IMR-90 (cell line): Measurements from ENCODE around the gene RNF213. TPM values are rescaled to one million over a fixed set of nuclear protein-coding genes. Genes with fewer than 3 reads are reported as not detected.

ENCODE experiments used
- ATAC-seq: fragments of 200-7000 bp; cut with Tn5 transposase; 2 replicates; pipeline ENCODE4 v1.9.1; 2020; ENCODE audit warnings: low read depth, mild to moderate bottlenecking, moderate library complexity
- BruUV-seq: library from RNA; stranded (reverse); fragments of 400-500 nt; replicated peaks from 2 replicates; lab custom pipeline; 2021; lab: Mats Ljungman, UMichigan
- CTCF ChIA-PET: fragments of 300-600 bp; formaldehyde crosslinking; extraction: SDS; loops from one replicate; lab custom pipeline; 2021; ENCODE audit warnings: antibody characterized with exemption; lab: Yijun Ruan, JAX
- POLR2A ChIA-PET: fragments of 300-600 bp; sonication (Branson Sonifier 250); formaldehyde crosslinking; loops from one replicate; lab custom pipeline; 2022; ENCODE audit warnings: antibody characterized with exemption; ENCODE audit not compliant: unreplicated experiment; lab: Charles Lee
- DNase-seq: peaks from one replicate; pipeline ENCODE4 v3.0.0; 2013
- H2AFZ ChIP-seq: replicated peaks from 2 replicates; pipeline ENCODE3; 2013; ENCODE audit warnings: low read length, mild to moderate bottlenecking; ENCODE audit not compliant: poor library complexity
- H2AK5ac ChIP-seq: 2 replicates; pipeline ENCODE4 v1.6.1; 2013; ENCODE audit warnings: low read depth, low read length, inconsistent platforms
- H2AK9ac ChIP-seq: replicated peaks from 2 replicates; pipeline ENCODE3; 2013; ENCODE audit warnings: mild to moderate bottlenecking, low read depth, low read length, moderate library complexity; ENCODE audit not compliant: poor library complexity
- H2BK120ac ChIP-seq: 2 replicates; pipeline ENCODE4 v1.6.1; 2013; ENCODE audit warnings: low read depth, low read length, inconsistent platforms
- H2BK15ac ChIP-seq: 3 replicates; pipeline ENCODE4 v1.6.1; 2013; ENCODE audit warnings: low read depth, low read length, inconsistent platforms
- H2BK20ac ChIP-seq: 2 replicates; pipeline ENCODE4 v1.6.1; 2013; ENCODE audit warnings: low read depth, mild to moderate bottlenecking, inconsistent platforms, low read length, moderate library complexity
- H2BK5ac ChIP-seq: 2 replicates; pipeline ENCODE4 v1.6.1; 2013; ENCODE audit warnings: mild to moderate bottlenecking, low read depth, low read length, inconsistent platforms; ENCODE audit not compliant: poor library complexity, severe bottlenecking
- H3K14ac ChIP-seq: replicated peaks from 2 replicates; pipeline ENCODE4 v1.6.1; 2013; ENCODE audit warnings: low read depth, low read length, inconsistent platforms
- H3K18ac ChIP-seq: 2 replicates; pipeline ENCODE4 v1.6.1; 2013; ENCODE audit warnings: low read depth, low read length, control low read depth
- H3K23ac ChIP-seq: 2 replicates; pipeline ENCODE4 v1.6.1; 2013; ENCODE audit warnings: low read depth, low read length, inconsistent platforms
- H3K27ac ChIP-seq: 2 replicates; pipeline ENCODE4 v1.5.1; 2013; ENCODE audit warnings: mild to moderate bottlenecking, control low read depth, low read length; ENCODE audit not compliant: insufficient read depth
- H3K27me3 ChIP-seq: 2 replicates; pipeline ENCODE4 v1.6.1; 2013; ENCODE audit warnings: low read length; ENCODE audit not compliant: control insufficient read depth, insufficient read depth
- H3K36me3 ChIP-seq: 2 replicates; pipeline ENCODE4 v1.6.1; 2013; ENCODE audit warnings: low read length, mixed read lengths; ENCODE audit not compliant: control insufficient read depth, insufficient read depth
- H3K4ac ChIP-seq: 2 replicates; pipeline ENCODE4 v1.6.1; 2013; ENCODE audit warnings: low read depth, low read length, inconsistent platforms
- H3K4me1 ChIP-seq: 2 replicates; pipeline ENCODE4 v1.6.1; 2013; ENCODE audit warnings: low read length, mixed read lengths; ENCODE audit not compliant: control insufficient read depth, insufficient read depth
- H3K4me2 ChIP-seq: 2 replicates; pipeline ENCODE4 v1.6.1; 2013; ENCODE audit warnings: low read depth, mild to moderate bottlenecking, control low read depth, low read length, moderate library complexity
- H3K4me3 ChIP-seq: 2 replicates; pipeline ENCODE4 v1.5.1; 2013; ENCODE audit warnings: low read depth, mild to moderate bottlenecking, control low read depth, low read length, moderate library complexity; ENCODE audit not compliant: insufficient read depth
- H3K56ac ChIP-seq: 2 replicates; pipeline ENCODE4 v1.6.1; 2013; ENCODE audit warnings: low read length, inconsistent platforms; ENCODE audit not compliant: insufficient read depth; ENCODE audit errors: extremely low read depth
- H3K79me1 ChIP-seq, 2 experiments: 2 replicates each; pipeline ENCODE4 v1.6.1; 2013; ENCODE audit warnings: low read length in 2 of 2, inconsistent platforms in 1 of 2, low read depth in 1 of 2
- H3K9ac ChIP-seq: 2 replicates; pipeline ENCODE4 v1.6.1; 2013; ENCODE audit warnings: low read depth, low read length, control low read depth
- H3K9me1 ChIP-seq: 2 replicates; pipeline ENCODE4 v1.6.1; 2013; ENCODE audit warnings: low read length, inconsistent platforms; ENCODE audit not compliant: insufficient read depth
- H3K9me3 ChIP-seq: 2 replicates; pipeline ENCODE4 v1.6.1; 2013; ENCODE audit warnings: low read length; ENCODE audit not compliant: control insufficient read depth, insufficient read depth
- H4K20me1 ChIP-seq: 2 replicates; pipeline ENCODE4 v1.6.1; 2013; ENCODE audit warnings: low read length, inconsistent platforms; ENCODE audit not compliant: insufficient read depth
- H4K5ac ChIP-seq: 2 replicates; pipeline ENCODE4 v1.6.1; 2013; ENCODE audit warnings: mild to moderate bottlenecking, low read depth, low read length, control low read depth
- H4K8ac ChIP-seq, 2 experiments: 2 replicates each; pipeline ENCODE4 v1.6.1; 2013; ENCODE audit warnings: low read depth in 2 of 2, low read length in 2 of 2, control low read depth in 1 of 2, inconsistent platforms in 1 of 2
- H4K91ac ChIP-seq: 2 replicates; pipeline ENCODE4 v1.6.1; 2013; ENCODE audit warnings: low read depth, low read length, inconsistent platforms; ENCODE audit not compliant: insufficient read depth
- BHLHE40 ChIP-seq: fragments of 150-350 bp; IDR thresholded peaks from 2 replicates; pipeline ENCODE4 v1.6.1; 2016; ENCODE audit warnings: mild to moderate bottlenecking, low read depth, low read length
- CEBPB ChIP-seq: IDR thresholded peaks from 2 replicates; pipeline ENCODE4 v1.6.1; 2012; ENCODE audit warnings: low read depth, low read length, improper control_type of control experiment
- CTCF ChIP-seq: conservative IDR thresholded peaks from 2 replicates; pipeline ENCODE4 v1.5.1; 2012; ENCODE audit warnings: mild to moderate bottlenecking, low read depth, low read length, improper control_type of control experiment
- ELK1 ChIP-seq: fragments of 150-350 bp; IDR thresholded peaks from 2 replicates; pipeline ENCODE4 v1.6.1; 2016; ENCODE audit warnings: low read depth, mild to moderate bottlenecking, low read length, moderate library complexity, borderline replicate concordance
- FOS ChIP-seq: fragments of 150-350 bp; IDR thresholded peaks from 2 replicates; pipeline ENCODE4 v1.6.1; 2016; ENCODE audit warnings: low read depth, low read length
- MAFK ChIP-seq: IDR thresholded peaks from 2 replicates; pipeline ENCODE4 v1.6.1; 2012; ENCODE audit warnings: low read depth, low read length, improper control_type of control experiment
- MAZ ChIP-seq: IDR thresholded peaks from 2 replicates; pipeline ENCODE4 v1.6.1; 2012; ENCODE audit warnings: low read depth, mild to moderate bottlenecking, low read length, improper control_type of control experiment, moderate library complexity, borderline replicate concordance
- MXI1 ChIP-seq: IDR thresholded peaks from 2 replicates; pipeline ENCODE4 v1.6.1; 2012; ENCODE audit warnings: low read depth, mild to moderate bottlenecking, low read length, moderate library complexity, borderline replicate concordance
- NFE2L2 ChIP-seq: fragments of 150-350 bp; IDR thresholded peaks from 2 replicates; pipeline ENCODE4 v1.6.1; 2016; ENCODE audit warnings: low read depth, mild to moderate bottlenecking, low read length
- POLR2A ChIP-seq: IDR thresholded peaks from 2 replicates; pipeline ENCODE4 v1.6.1; 2012; ENCODE audit warnings: mild to moderate bottlenecking, low read depth, low read length
- RAD21 ChIP-seq: IDR thresholded peaks from 2 replicates; pipeline ENCODE4 v1.6.1; 2012; ENCODE audit warnings: low read length, improper control_type of control experiment
- RCOR1 ChIP-seq: IDR thresholded peaks from 2 replicates; pipeline ENCODE4 v1.6.1; 2012; ENCODE audit warnings: mild to moderate bottlenecking, low read length, improper control_type of control experiment; ENCODE audit not compliant: insufficient replicate concordance
- RFX5 ChIP-seq: IDR thresholded peaks from 2 replicates; pipeline ENCODE4 v1.8.0; 2012; ENCODE audit warnings: low read depth, mild to moderate bottlenecking, low read length, moderate library complexity
- SMC3 ChIP-seq: fragments of 150-350 bp; IDR thresholded peaks from 2 replicates; pipeline ENCODE4 v1.6.1; 2016; ENCODE audit warnings: low read depth, mild to moderate bottlenecking, antibody characterized with exemption, low read length, moderate library complexity
- USF2 ChIP-seq: fragments of 150-350 bp; IDR thresholded peaks from 2 replicates; pipeline ENCODE4 v1.6.1; 2017; ENCODE audit warnings: mild to moderate bottlenecking, antibody characterized with exemption, low read length, low read depth
- WGBS, 2 experiments: methylation state at CpG; one replicate each; pipeline versions ENCODE4 v1.1.5 to v1.1.7; 2013; ENCODE audit warnings: missing lambda C conversion rate in 2 of 2; ENCODE audit not compliant: insufficient read length in 1 of 2; ENCODE audit errors: extremely low coverage in 2 of 2; 5-methylcytosine and 5-hydroxymethylcytosine counted together
- dilution Hi-C: fragments of 300-500 bp; cut with HindIII; formaldehyde crosslinking; loops from one replicate; pipeline ENCODE4 v1.14.3; 2018; ENCODE audit warnings: low sequenced_read_pairs; ENCODE audit not compliant: unreplicated experiment
- in situ Hi-C: fragments of 300-500 bp; cut with MboI; formaldehyde crosslinking; loops from 3 replicates; pipeline ENCODE4 v1.14.3; 2019; ENCODE audit warnings: low sequenced_read_pairs, inconsistent platforms, mixed read lengths
- intact Hi-C: fragments of 100-400 bp; cut with micrococcal nuclease; formaldehyde crosslinking; loops from 2 replicates; pipeline ENCODE4 v1.10.0; 2022
- polyA plus RNA-seq, 3 experiments: library from polyadenylated mRNA; depleted of rRNA; stranded (reverse); fragments of >200 nt; gene quantifications; 2 replicates each; pipeline ENCODE4 v1.2.3, GENCODE V29; 2012; ENCODE audit warnings: low replicate concordance in 1 of 3
- total RNA-seq: library from RNA; depleted of rRNA; stranded (reverse); fragments of >200 nt; gene quantifications from 2 replicates; pipeline ENCODE4 v1.2.3, GENCODE V29; 2012

Gene RNF213
- total and polyA plus RNA-seq, 2 of the 4 experiments (the other 2 are of a cell fraction) = 23.4 to 36.0 TPM

GRCh38 chr17:80307994-80308691, 47.5 kb downstream of the RNF213 start:
- Histone ChIP-seq H2BK20ac (no peak overlapping the region), H3K9me3 (peaks cover 6% of the 10 kb centered on the region), H4K91ac (no peak overlapping the region), H3K79me1 (peaks cover 3 to 11% of the 10 kb centered on the region in 2 experiments), H3K9ac (no peak overlapping the region), H2AFZ (no peak overlapping the region), H3K56ac (no peak overlapping the region), H3K4me2 (no peak overlapping the region), H2BK5ac (no peak overlapping the region), H3K23ac (no peak overlapping the region), H4K8ac (no peak overlapping the region), H3K27me3 (no peaks in the 10 kb centered on the region), H3K4me1 (no peaks in the 10 kb centered on the region), H4K5ac (no peak overlapping the region), H3K4ac (no peak overlapping the region), H3K36me3 (peaks cover 66% of the 10 kb centered on the region), H3K18ac (no peak overlapping the region), H2BK120ac (no peak overlapping the region), H3K14ac (no peak overlapping the region), H2AK5ac (no peak overlapping the region), H3K9me1 (peaks cover 4% of the 10 kb centered on the region; the same call in 1 of the 2 replicates), H4K20me1 (no peaks in the 10 kb centered on the region), H2BK15ac (no peak overlapping the region), H2AK9ac (no peak overlapping the region), H3K27ac (no peak overlapping the region), H3K4me3 (no peak overlapping the region)
- POLR2A ChIA-PET = interaction anchor here (0.6 kb wide), 1 partner anchor 132 kb away, joined by 17 read pairs; no protein-coding TSS in a partner anchor
- dilution Hi-C loops (no loop called here), in situ Hi-C loops (no loop called here), intact Hi-C loops (no loop called here)
- DNase-seq (no peak), ATAC-seq (no peak)
- BruUV-seq = no TSS peak
- 60% methylated on average over 3 of the region's 12 CpGs; no CpG with 5 or more reads in 1 of the 2 experiments for WGBS, 2 experiments
- CTCF ChIA-PET = interaction anchor here (0.7 kb wide), 1 partner anchor 14 kb away, joined by 3 read pairs; no protein-coding TSS in a partner anchor
- TF ChIP-seq RFX5 = no peak
- no peak for TF ChIP-seq NFE2L2
- no peak for TF ChIP-seq MAZ
- TF ChIP-seq MXI1 = no peak
- TF ChIP-seq SMC3 = no peak
- TF ChIP-seq RCOR1 = no peak
- TF ChIP-seq MAFK = no peak
- no peak for TF ChIP-seq POLR2A
- no peak for TF ChIP-seq ELK1
- TF ChIP-seq BHLHE40 = no peak
- TF ChIP-seq USF2 = no peak
- TF ChIP-seq CEBPB = no peak
- TF ChIP-seq CTCF = no peak
- no peak for TF ChIP-seq FOS
- no peak for TF ChIP-seq RAD21
